EL (cell line): ENCODE measurements around the gene INAVA.
"Not testable (repeated sequence)": the region's sequence is repeated elsewhere in the genome, so short reads cannot be mapped to it uniquely, and the experiment has no call there.

ENCODE experiments used
- DNase-seq: peaks from one replicate; pipeline ENCODE4 v3.0.0-alpha.2; 2016

The INAVA gene

DNA sequence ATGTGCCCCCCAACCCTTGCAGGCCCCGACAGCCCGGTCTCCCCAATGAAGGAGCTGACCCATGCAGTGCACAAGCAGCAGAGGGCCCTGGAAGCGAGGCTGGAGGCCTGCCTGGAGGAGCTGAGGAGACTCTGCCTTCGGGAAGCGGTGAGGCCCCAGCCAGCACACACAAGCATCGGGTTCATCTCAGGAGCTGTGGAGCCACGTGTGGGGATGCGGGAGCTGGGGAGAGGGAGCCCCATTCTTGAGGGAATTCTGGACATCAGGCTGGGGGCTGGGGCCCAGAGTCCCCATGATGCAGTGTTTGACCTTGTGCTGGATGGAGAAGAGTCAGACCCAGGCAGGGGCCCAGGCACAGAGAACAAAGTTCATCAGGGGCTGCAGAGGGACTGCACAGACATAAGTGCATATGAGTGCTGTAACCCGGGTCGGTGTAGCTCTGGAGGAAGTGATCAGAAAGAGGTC lies 4.8 kb downstream of the INAVA start:
- DNase-seq = no peak

DNA sequence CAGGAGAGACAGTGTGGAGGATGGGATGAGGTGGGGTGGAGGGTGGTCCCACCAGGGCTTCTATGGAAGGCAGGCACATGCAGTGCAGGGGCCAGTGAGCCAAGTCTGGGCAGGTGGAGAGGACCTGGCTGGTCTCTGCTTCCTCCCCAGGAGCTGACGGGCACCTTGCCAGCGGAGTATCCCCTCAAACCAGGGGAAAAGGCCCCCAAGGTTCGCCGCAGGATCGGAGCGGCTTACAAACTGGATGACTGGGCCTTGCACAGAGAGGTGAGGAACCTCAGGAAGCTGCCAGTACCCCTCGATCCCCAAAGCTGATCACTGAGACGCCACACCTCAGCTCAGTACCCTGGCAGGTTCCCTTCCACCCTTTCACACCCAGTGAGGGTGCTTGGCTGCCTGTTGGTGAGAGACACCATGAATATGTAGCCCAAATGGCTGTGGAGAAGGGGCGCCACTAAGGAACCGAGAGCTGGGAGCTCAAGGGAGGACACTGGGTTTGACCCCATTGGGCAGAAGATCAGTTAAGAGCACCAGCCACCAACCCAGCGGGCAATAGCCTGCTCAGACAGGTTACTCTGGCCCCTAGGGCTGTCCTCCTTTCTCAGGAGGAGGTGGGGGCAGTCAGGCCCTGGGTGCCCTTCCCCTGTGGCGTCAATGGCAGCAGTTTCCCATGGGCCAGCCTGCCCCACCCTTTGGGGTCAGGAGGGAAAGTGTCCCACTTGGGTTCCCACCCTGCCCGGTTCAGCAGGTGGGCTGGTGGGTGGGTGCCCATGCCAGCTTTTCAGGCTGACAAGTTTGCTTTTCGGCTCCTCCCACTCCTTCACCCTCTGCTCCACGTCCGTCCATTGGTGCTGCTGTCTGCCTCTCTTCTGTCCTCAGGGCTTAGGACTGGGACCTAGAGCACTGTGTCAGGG lies 5.5 kb downstream of the INAVA start:
- DNase-seq = no peak

DNA sequence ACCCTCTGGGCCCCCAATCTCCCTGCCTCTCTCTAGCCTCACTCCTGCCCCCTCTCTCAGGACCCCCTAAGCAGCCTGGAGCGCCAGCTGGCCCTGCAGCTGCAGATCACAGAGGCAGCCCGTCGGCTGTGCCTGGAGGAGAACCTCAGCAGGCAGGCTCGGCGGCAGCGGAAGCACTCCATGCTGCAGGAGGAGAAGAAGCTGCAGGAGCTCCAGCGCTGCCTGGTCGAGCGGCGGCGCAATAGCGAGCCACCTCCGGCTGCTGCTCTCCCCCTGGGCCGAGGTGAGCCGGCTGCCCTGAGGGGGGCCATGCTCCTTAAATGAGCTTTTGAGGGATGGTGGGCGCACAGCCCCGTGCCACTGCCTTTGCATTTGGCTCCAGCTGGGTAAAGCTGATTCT lies 6.2 kb downstream of the INAVA start:
- DNase-seq = no peak

DNA sequence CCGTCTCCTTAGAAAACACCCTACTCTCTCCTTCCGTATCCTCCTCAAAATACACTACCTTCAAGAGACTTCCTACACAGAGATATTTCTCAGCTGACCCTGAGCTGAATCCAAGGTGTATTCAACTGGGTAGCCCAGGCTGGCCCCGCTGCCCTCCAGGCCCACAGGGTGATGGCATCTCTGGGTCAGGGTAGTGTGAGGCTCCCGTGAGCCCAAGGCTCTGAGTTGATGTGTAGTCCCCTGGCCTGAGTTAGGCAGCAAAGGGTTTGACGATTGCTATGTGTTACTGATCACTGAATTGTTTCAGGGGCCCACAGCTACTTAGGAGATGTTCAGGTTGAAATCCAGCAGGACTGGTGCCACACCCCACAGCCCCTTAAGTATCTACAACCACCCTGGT lies 6.7 kb downstream of the INAVA start:
- no peak for DNase-seq

DNA sequence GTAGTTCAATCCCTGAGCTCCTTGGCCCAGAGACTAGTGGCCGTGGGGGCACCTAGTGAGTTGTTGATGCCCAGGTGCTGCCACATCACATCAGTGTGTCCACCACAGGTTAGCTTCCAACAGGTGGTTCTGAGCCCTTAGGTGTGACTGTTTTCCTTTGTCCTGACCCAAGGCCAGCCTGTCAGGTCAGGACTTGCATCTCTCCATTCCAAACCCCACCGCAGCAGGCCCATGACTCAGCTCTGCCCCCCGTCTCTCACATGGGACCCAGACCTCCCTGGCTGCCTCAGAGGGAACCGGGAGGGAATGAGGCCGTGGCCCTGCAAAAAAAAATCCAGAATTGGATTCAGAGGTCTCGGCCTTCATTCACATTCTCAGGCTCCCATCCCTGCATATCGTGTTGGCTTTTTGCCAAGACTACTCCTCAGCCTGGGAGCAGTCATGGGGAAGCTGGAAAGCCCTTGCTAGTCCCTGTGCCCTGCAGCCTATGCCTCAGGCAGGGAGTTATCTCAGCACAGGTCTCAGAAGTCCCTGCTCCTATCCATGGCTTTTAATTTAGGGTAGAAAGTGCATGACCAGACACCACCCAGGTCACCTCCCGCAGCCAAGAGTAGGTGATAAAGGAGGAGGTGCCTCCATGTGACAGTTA lies 7.2 kb downstream of the INAVA start:
- DNase-seq = no peak

DNA sequence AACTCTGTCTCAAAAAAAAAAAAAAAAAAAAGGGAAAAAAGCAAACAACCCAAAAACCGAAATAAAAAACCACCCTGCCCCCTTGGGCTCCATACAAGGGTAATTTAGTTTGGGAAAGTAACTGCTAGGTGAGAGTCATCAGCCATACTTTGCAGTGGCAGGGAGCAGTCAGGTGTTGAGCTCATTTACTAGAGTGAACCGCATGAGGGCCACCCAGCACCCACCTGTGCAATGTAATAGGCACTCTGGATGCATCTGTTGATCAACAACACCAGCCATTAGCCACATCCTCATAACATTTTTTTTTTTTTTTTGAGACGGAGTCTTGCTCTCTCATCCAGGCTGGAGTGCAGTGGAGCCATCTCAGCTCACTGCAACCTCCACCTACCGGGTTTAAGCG lies 9.1 kb downstream of the INAVA start:
- DNase-seq = no peak

DNA sequence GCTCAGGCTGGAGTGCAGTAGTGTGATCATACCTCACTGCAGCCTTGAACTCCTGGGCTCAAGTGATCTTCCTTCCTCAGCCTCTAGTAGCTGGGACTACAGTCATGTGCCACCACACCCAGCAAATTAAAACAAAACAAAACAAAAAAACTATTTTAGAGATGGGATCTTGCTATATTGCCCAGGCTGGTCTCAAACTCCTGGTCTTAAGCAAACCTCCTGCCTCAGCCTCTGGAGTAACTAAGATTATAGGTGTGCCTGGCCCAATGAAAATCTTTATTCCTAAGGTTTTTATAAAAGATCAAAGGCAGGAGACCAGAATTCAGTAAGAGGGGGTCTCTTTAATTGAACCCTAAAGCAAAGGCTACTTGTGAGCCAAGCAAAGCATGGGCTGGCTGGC lies 10.1 kb downstream of the INAVA start:
- DNase-seq = no peak

DNA sequence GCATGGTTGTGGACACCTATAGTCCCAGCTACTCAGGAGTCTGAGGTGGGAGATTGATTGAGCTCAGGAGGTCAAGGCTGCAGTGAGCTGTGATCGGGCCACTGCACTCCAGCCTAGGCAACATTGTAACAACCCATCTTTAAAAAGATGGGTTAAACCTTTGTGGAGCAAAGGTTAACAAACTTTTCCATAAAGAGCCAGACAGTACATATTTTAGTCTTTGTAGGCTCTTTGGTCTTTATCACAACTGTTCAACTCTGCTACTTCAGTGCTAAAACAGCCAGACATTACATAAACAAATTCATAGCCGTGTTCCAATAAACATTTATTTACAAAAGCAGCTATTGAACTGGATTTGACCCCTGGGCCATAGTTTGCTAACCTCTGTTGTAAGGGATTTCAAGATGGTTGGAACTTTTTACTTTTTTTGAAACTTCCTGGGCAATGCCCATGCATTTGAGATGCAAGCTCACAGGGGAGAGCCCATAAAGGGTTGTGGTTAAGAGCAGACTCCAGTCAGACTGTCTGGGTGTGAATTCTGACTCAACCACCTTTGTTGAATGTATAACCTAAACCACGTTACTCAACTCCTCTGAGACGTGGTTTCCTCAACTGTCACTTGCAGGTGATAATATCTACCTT lies 10.8 kb downstream of the INAVA start:
- DNase-seq = no peak

DNA sequence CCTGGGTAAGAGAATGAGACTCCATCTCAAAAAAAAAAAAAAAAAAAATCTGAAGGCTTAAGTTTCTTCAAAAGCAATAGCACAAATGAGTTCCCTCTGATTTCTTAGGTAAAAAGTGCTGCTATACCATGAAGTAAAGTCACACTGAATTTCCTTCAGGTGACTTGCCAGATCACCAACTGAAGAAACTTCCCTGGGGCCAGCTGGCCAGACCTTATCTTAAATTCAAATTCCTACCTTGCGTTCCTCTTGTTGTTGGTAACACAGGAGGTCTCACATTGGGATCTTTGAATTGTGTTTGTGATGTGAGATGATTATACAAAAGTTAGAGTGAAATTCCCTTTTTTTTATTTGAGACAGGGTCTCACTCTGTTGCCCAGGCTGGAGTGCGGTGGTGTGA lies 11.8 kb downstream of the INAVA start:
- no peak for DNase-seq

DNA sequence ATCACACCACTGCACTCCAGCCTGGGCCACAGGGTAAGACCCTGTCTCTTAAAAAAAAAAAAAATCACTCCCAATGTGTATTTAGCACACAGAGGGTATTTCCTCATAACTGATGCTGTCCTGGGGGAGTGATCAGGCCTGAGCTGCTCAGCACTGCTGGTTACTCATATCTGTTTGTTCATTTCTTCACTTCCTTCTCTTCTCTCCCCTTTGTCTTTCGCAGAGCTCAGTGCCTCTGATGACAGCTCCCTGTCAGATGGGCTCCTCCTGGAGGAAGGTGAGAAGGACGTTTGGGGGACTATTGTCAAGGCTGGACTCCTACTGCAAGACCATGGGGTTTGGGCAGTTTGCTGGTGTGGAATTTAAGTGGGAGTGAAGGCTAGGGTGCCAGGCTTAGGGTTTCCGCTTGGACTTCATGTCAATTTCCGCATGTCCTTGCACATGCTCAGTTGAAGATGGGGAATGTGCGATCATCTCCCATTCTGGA lies 13.0 kb downstream of the INAVA start:
- no peak for DNase-seq

DNA sequence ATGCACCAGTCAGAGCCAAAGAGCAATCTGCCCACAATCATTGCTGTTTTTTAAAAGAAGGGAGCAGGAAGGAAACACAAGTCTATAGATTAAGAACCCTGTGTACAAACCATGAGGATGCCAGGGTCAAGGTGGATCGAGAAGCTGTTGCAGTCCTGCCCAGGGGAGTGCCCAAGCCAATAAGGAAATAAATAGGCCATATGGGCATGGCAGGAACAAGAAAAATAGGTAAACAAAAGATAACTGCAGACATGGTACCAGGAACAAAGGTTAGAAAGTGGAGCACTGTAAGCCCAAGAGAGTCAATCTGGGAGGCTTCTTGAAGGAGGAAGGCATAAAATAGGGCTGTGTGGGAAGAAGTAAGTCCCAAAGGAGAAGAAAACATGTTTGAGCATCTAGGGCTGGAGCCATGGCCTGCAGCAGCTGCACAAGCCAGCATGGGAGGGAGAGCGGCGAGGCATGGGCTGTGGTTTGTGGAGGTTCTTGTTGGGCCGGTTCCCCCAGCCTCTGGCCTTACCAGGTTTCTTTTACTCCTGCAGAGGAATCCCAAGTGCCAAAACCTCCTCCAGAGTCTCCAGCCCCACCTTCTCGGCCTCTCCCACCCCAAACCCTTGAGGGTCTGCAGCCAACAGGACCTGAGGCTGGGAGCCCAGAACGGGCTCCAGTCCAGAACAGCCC lies 13.6 kb downstream of the INAVA start:
- no peak for DNase-seq

DNA sequence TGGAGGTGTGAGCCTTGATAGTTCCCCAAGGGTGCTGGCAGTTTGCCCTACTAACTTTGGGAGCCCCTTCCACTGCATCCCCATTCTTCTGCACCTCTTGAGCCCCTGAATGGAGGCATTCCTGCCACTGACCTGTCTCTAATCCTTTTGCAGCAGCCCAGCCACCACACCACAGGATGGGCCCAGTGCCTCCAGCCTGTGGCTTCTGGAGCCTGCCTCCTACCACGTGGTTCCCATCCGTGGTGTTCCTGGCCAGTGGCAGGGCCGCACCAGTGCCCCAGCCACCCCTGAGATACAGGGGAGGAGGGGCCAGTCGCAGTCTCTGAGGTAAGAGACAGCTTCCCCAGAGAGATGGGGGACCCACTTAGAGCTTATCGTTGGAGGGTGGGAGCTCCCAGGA lies 14.4 kb downstream of the INAVA start:
- DNase-seq = no peak

DNA sequence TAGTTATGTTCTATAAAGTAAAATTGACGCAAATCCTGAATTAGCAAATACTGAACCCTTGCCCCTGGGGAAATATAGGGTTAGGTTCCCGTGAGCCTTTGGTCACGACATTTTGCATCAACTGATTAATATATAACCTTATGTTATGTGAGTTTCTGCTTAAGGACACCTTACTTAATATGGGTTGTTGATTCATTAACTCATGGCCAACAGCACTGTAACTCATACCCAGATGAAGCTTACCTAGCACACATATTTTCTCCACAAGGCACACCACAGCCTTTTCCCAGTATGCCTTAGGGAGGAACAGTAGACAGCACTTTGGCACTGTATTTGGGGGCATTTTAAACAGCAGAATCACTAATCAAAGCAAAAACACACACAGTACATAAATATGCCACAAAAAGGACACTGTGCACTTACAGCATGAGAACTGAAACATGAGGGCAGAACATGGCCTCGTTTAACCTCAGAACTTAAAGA lies 15.1 kb downstream of the INAVA start:
- DNase-seq = no peak

DNA sequence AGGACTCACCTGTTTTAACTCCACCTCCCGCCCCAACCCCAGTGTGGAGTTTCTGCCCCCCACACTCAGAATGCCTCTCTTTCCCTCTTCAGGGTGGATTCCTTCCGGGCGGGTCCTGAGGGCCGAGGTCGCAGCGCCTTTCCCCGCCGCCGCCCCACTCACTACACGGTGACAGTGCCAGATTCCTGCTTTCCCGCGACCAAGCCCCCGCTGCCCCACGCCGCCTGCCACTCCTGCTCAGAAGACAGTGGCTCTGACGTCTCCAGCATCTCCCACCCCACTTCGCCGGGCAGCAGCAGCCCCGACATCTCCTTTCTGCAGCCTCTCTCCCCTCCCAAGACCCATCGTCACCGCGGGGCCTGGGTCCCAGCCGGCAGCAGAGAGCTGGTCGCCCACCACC lies 16.7 kb downstream of the INAVA start:
- DNase-seq = no peak

DNA sequence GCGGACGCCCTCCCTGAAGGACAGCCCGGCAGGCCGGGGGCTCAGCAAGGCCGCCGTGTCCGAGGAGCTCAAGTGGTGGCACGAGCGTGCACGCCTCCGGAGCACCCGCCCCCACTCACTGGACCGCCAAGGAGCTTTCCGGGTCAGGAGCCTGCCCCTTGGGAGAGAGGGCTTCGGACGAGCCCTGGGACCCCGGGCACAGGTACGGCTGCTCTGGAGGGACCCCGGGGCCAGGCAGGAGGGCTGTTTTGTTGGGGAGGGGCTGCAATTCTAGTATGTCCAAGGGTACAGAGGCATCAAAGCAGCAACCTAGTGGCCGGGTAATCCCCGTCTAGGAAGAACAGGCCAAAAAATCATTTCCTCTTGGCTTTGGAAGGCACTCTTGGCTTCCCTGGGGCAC lies 17.2 kb downstream of the INAVA start:
- DNase-seq = not testable (repeated sequence)

DNA sequence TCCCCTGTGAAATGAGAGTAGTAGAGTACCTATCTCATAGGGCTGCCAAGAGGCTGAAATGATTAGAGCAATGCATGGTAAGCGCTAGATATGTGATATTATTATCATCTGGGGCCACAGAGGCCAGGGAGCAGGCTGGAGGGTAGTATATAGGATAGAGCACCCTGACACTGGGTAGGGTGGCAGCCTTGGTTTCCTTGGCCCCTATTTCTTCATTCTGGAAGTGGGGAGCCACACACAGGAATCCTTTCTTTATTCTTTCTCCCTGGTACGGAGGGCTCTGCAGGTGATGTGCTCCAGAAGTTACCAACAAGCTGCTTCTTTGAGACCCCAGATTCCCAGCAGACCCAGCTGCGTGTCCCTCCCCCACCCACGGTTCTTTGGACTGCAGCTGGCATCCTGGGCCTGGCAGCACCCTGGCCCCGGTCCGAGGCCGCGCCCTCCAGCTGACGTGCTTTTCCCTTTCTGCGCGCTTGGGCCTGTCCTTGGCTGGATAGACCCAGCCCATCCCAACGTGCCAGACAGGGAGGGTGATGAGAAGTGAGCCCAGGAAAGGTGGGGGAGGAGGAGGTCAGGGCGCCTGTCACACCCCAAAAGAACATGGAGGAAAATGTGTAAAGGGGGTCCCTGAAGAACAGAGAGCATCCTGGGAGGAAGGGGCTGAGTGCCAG lies 18.2 kb downstream of the INAVA start:
- DNase-seq = no peak

DNA sequence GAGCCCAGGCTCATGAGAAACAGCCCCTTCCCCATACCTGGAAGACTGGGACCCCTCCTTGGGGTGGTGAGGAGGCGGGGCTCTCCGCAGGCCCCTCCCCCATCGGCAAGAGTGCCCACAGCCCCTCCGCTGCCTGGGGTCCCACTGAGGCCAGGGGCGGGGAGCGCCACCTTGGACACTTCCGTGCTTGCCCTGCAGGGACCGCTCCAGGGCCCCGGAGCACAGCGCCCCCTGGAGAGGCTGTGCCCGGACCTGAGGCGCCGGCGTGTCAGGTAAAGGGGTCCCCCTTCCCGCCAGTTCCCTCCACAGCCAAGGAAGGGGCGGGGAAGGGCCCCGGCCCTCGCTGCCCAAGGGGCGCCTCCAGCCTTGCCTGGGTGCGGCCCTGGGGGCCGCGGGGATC lies 21.5 kb downstream of the INAVA start:
- no peak for DNase-seq

DNA sequence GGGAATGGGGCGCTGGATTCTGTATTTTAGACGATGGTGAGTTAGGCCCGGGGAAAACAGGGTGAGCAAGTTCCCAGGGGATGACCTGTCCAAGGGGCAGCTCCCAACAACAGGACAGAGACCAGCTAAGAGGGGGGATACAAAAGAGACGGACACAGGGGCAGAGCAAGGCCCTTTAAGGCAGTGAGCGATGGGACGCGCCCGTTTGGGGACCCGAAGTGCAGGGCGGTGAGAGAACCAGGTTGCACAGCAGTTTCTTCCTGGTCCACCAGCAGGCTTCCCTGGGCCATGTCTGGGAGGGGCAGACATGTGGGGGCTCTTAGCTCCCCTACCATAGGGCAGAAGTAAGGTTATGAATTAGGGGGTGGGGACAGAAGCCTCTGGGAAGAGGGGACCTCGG lies 22.0 kb downstream of the INAVA start:
- no peak for DNase-seq

DNA sequence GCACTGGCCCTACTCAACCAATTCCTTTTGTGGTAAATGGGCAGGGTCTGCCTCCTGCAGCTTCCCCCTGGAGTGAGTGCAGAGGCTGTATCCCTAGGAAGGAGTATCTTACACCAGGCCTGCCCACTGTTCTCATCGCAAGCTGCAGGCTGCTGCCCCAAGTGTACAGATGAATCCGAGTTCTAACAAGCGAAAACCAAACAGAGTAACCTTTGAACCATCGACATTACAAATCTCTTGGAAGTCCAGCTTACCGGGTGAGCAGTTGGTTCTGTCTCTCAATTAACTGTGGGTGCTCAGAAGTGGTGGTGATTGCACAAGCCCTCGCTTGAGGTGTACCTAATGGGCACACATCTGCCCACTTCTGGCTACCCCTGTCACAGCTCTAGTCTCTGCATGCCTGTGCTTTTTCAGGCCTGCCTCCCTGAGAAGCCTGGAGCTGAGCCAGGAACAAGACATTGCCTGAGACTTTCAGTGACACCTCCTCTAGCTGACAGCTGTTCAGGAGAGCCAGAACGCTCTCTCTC lies 22.7 kb downstream of the INAVA start:
- no peak for DNase-seq

DNA sequence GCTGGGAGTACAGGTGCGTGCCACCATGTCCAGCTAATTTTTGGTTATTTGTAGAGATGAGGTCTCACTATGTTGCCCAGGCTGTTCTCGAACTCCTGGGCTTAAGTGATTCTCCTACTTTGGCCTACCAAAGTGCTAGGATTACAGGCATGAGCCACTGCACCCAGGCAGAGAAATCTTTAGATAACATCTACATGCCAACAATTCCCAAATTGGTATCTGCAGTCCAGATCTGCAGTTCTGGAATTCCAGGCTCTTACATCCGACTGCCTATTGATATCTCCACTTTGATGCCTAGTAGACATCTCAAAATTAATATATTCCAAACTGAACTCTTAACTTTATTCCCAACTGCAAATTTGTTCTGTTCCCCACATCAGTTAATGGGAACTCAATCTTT lies 23.3 kb downstream of the INAVA start:
- DNase-seq = no peak

DNA sequence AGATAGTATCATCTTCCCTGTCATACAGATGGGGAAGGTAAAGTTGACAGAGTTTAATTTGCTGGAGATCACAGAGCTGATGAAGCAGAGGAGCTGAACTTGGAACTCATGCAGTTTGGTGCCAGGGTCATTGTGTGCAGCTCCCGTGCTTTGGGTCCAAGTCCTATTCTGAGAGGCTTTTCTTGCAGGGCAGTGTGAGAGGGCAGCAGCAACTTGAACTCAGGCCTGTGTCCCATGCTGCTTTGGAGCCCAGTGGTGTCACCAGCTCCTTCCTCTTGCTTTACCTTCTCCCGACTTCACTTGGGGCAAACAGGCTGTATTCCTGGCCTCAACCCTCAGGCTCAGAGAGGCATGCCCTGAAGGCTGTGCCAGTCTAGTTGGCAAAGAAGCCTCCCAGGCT lies 24.7 kb downstream of the INAVA start:
- no peak for DNase-seq

DNA sequence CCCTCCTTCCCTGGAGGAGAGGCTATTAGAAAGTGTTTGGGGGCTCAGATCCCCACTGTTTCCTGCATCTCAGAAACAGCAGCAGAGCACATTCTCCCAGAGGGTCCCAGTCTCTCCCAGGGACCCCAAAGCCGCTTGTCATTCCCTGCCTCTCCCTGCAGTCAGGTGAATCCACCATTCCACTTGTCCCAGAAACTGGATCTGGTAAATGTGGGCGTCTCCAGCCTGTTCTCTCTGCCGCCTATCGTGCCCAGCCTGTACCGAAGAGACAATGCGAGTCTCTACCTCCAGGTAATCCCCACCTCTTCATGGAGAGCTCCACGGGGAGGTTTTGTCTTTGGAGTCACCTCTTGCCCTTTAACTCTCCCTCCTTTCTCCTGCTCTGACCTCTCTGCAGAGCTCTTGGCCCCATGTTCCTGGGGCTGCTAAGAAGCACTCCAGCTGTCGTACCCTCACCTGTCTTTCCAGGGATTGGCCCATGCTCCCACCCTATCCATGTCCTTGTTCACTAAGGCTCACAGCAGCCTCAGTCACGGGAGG lies 26.9 kb downstream of the INAVA start:
- DNase-seq = no peak
